Fibroblast of lung (primary cell): ENCODE results near the gene GBF1. TPM values are rescaled to one million over a fixed set of nuclear protein-coding genes. Genes with fewer than 3 reads are reported as not detected.
"Not testable (repeated sequence)": the region's sequence is repeated elsewhere in the genome, so short reads cannot be mapped to it uniquely, and the experiment has no call there.

Experiments
- DNase-seq, 2 donors: peaks; one replicate each; pipeline versions ENCODE4 v3.0.0 to v3.0.0-alpha.2; 2010; ENCODE audit warnings: low read depth in 2 of 2
- H2AFZ ChIP-seq: 2 replicates; pipeline ENCODE4 v1.5.1; 2012; ENCODE audit warnings: low read length, control low read depth, inconsistent platforms
- H3K27ac ChIP-seq: 2 replicates; pipeline ENCODE4 v1.5.1; 2011; ENCODE audit warnings: low read length, control low read depth; ENCODE audit not compliant: insufficient read depth
- H3K27me3 ChIP-seq: 2 replicates; pipeline ENCODE4 v1.5.1; 2011; ENCODE audit warnings: mild to moderate bottlenecking, low read length; ENCODE audit not compliant: control insufficient read depth, insufficient read depth
- H3K36me3 ChIP-seq: 2 replicates; pipeline ENCODE4 v1.5.1; 2011; ENCODE audit warnings: low read length; ENCODE audit not compliant: control insufficient read depth, insufficient read depth
- H3K4me1 ChIP-seq: 2 replicates; pipeline ENCODE4 v1.5.1; 2011; ENCODE audit warnings: low read length; ENCODE audit not compliant: control insufficient read depth, insufficient read depth; ENCODE audit errors: extremely low read depth
- H3K4me2 ChIP-seq: 2 replicates; pipeline ENCODE4 v1.5.1; 2011; ENCODE audit warnings: low read length, control low read depth; ENCODE audit not compliant: insufficient read depth; ENCODE audit errors: extremely low read depth
- H3K4me3 ChIP-seq, 4 experiments: fragments of 200-600 bp in 1 of 4; sonication (generic) in 1 of 4; replicated peaks in 1 of 4; 2 replicates each; pipeline ENCODE4 v1.5.1; 2011 to 2016; ENCODE audit warnings: low read length in 4 of 4, low read depth in 3 of 4, mild to moderate bottlenecking in 3 of 4, control low read depth in 2 of 4, inconsistent platforms in 1 of 4, mixed read lengths in 1 of 4; ENCODE audit not compliant: insufficient read depth in 1 of 4; ENCODE audit errors: control extremely low read depth in 1 of 4
- H3K79me2 ChIP-seq: 2 replicates; pipeline ENCODE4 v1.5.1; 2012; ENCODE audit warnings: mild to moderate bottlenecking, low read length, inconsistent platforms; ENCODE audit not compliant: control insufficient read depth, insufficient read depth
- H3K9ac ChIP-seq: 2 replicates; pipeline ENCODE4 v1.5.1; 2011; ENCODE audit warnings: mild to moderate bottlenecking, low read length, control low read depth; ENCODE audit not compliant: insufficient read depth
- H3K9me3 ChIP-seq: 2 replicates; pipeline ENCODE4 v1.5.1; 2012; ENCODE audit warnings: low read depth, low read length; ENCODE audit not compliant: control insufficient read depth, insufficient read depth
- H4K20me1 ChIP-seq: 2 replicates; pipeline ENCODE4 v1.5.1; 2011; ENCODE audit warnings: low read length; ENCODE audit not compliant: control insufficient read depth, insufficient read depth; ENCODE audit errors: extremely low read depth
- EZH2 ChIP-seq: IDR thresholded peaks from 2 replicates; pipeline ENCODE4 v1.5.1; 2012; ENCODE audit warnings: low read length, control low read depth, mild to moderate bottlenecking; ENCODE audit errors: missing control alignments
- polyA plus RNA-seq, 2 donors: library from polyadenylated mRNA; depleted of rRNA in 1 of 2; stranded (reverse) in 1 of 2; unstranded in 1 of 2; fragments of >200 nt; gene quantifications; 2 replicates each; pipeline ENCODE4 v1.2.1, GENCODE V29; 2011 to 2012; ENCODE audit warnings: missing spikeins in 1 of 2
- total RNA-seq: library from RNA; depleted of rRNA; stranded (reverse); fragments of >200 nt; gene quantifications from 2 replicates; pipeline ENCODE4 v1.2.1, GENCODE V29; 2014
- TF ChIP-seq, protein P1 (sequence below), 2 donors: IDR thresholded peaks in 1 of 2; conservative IDR thresholded peaks in 1 of 2; 1 replicate in 1 of 2; 2 replicates in 1 of 2; pipeline ENCODE4 v1.5.1; 2011 to 2012; ENCODE audit warnings: low read length in 2 of 2, control low read depth in 1 of 2, inconsistent platforms in 1 of 2, low read depth in 1 of 2, mild to moderate bottlenecking in 1 of 2

The GBF1 gene
- total and polyA plus RNA-seq, 2 donors (not counting 1 experiment from before 2014, with no cell fraction given): 24.1 to 24.6 TPM

GRCh38 chr10:102247734-102248133 lies 2.4 kb downstream of the GBF1 start:
- TF ChIP-seq, protein P1, sequence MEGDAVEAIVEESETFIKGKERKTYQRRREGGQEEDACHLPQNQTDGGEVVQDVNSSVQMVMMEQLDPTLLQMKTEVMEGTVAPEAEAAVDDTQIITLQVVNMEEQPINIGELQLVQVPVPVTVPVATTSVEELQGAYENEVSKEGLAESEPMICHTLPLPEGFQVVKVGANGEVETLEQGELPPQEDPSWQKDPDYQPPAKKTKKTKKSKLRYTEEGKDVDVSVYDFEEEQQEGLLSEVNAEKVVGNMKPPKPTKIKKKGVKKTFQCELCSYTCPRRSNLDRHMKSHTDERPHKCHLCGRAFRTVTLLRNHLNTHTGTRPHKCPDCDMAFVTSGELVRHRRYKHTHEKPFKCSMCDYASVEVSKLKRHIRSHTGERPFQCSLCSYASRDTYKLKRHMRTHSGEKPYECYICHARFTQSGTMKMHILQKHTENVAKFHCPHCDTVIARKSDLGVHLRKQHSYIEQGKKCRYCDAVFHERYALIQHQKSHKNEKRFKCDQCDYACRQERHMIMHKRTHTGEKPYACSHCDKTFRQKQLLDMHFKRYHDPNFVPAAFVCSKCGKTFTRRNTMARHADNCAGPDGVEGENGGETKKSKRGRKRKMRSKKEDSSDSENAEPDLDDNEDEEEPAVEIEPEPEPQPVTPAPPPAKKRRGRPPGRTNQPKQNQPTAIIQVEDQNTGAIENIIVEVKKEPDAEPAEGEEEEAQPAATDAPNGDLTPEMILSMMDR (conservative IDR thresholded peaks at IDR 0.05 in 1 of 2, IDR thresholded peaks at IDR 0.05 in 1 of 2; ENCODE audit: low read depth in 1 of 2, low read length in 2 of 2): no peak
- no peak for TF ChIP-seq EZH2
- no peak for DNase-seq
- H3K4me2 ChIP-seq: peak overlapping the region; percentile 51
- H3K27ac ChIP-seq: no peak overlapping the region
- H3K36me3 ChIP-seq: no peaks in the 10 kb centered on the region
- H3K9me3 ChIP-seq: no peaks in the 10 kb centered on the region
- H3K9ac ChIP-seq: no peak overlapping the region
- H2AFZ ChIP-seq: no peak overlapping the region
- H3K4me1 ChIP-seq: peaks cover 13% of the 10 kb centered on the region
- no peaks in the 10 kb centered on the region for H4K20me1 ChIP-seq
- H3K79me2 ChIP-seq: peaks cover 69% of the 10 kb centered on the region
- H3K4me3 ChIP-seq: peak overlapping the region in 3 of 4 experiments; percentile 15 to 99 (median 93)
- H3K27me3 ChIP-seq: no peaks in the 10 kb centered on the region

DNA sequence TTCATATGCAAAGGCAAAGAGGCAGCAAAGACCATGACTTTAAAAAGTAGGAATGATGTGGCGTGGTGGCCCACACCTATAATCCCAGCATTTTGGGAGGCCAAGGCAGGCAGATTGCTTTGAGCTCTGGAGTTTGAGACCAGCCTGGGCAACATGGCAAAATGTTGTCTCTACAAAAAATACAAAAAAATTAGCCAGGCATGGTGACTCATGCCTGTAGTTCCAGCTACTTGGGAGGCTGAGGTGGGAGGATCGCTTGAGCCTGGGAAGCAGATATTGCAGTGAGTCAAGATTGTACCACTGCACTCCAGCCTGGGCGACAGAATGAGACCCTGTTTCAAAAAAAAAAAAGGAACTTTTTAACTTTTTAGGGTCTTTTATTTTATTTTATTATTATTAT lies 7.2 kb downstream of the GBF1 start:
- H3K27ac ChIP-seq, H3K36me3 ChIP-seq, H2AFZ ChIP-seq, H3K4me2 ChIP-seq, DNase-seq, H3K4me3 ChIP-seq, H3K27me3 ChIP-seq, H3K4me1 ChIP-seq, H3K9ac ChIP-seq, H4K20me1 ChIP-seq, H3K9me3 ChIP-seq: not testable (repeated sequence)
- H3K79me2 ChIP-seq: peaks cover 93% of the 10 kb centered on the region

GRCh38 chr10:102254426-102254825 lies 9.1 kb downstream of the GBF1 start:
- Histone ChIP-seq H3K79me2 (peaks cover 78% of the 10 kb centered on the region), H3K36me3 (no peaks in the 10 kb centered on the region), H2AFZ (no peak overlapping the region), H3K4me3 (no peak overlapping the region), H3K4me1 (no peaks in the 10 kb centered on the region), H3K9ac (no peak overlapping the region), H3K4me2 (no peak overlapping the region), H3K27me3 (no peaks in the 10 kb centered on the region), H4K20me1 (no peaks in the 10 kb centered on the region), H3K27ac (no peak overlapping the region), H3K9me3 (no peaks in the 10 kb centered on the region)
- no peak for DNase-seq
- TF ChIP-seq, protein P1 (conservative IDR thresholded peaks at IDR 0.05 in 1 of 2, IDR thresholded peaks at IDR 0.05 in 1 of 2; ENCODE audit: low read depth in 1 of 2, low read length in 2 of 2): no peak
- TF ChIP-seq EZH2: no peak
